GM18519 (cell line): ENCODE results near the gene INSC.
"Not testable (repeated sequence)": the region's sequence is repeated elsewhere in the genome, so short reads cannot be mapped to it uniquely, and the experiment has no call there.

Experiments
- ATAC-seq: cut with Tn5 transposase; IDR thresholded peaks from one replicate; pipeline ENCODE4 v1.9.1; 2021; ENCODE audit warnings: mild to moderate bottlenecking, moderate library complexity; ENCODE audit not compliant: unreplicated experiment, low FRiP score

The INSC gene, protein sequence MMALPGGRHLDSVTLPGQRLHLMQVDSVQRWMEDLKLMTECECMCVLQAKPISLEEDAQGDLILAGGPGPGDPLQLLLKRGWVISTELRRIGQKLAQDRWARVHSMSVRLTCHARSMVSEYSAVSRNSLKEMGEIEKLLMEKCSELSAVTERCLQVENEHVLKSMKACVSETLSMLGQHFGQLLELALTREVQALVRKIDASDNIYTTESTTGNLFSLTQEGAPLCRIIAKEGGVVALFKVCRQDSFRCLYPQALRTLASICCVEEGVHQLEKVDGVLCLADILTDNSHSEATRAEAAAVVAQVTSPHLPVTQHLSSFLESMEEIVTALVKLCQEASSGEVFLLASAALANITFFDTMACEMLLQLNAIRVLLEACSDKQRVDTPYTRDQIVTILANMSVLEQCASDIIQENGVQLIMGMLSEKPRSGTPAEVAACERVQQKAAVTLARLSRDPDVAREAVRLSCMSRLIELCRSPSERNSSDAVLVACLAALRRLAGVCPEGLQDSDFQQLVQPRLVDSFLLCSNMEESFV

GRCh38 chr11:15114501-15115475, at the start of gene INSC:
TSS of gene INSC (plus strand) at chr11:15114923. CDS start at chr11:15149175, 34,252 bp downstream.
- ATAC-seq = no peak

DNA sequence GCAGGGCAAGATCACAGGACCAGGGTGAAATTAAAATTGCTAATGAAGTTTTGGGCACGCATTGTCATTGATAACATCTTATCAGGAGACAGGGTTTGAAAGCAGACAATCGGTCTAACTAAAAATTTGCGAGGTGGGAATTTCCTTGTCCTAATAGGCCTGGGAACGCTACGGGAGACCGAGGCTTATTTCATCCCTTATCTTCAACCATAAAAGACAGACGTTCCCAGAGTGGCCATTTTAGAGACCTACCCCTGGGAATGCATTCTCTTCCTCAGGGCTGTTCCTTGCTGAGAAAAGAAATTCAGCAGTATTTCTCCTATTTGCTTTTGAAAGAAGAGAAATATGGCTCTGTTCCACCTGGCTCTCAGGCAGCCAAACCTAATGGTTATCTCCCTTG, 45.0 kb upstream of the INSC start:
- not testable (repeated sequence) for ATAC-seq

DNA sequence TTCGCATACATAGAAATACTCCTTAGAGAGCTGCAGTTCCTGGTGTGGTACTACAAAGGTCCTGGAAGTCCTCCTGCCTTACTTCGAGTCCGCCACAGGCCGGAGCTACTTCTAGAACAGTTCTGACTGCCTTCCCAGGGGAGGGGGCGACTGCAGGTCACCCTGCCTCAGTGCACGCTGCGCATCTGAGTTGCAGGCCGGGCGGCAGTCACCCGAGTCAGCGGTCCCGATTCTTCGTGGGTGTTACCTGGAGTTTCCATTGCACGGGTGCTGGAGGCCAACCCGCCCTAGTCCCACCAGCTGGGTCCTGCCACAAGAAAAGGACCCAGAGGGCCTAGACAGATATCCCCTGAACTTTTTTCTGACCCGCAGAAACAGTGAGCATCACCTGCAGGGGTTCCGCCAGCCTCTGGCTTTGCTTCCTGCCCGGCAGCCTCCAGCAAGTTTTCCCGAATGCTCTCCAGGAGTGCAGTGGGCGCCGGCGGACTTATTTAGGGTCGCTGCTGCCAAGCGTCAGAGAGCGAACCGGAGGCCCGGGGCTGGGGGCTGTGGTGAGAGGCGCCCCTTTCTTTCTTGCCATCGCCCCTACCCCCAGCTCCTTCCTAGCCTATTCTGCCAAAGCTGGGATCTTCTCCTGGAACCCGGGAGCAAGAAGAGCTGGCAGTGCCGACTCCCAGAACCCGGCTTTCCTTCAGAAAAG, 43.0 kb upstream of the INSC start:
- ATAC-seq = no peak

- no peak for ATAC-seq
Observed at GRCh38 chr11:15072551-15073143, 42.1 kb upstream of the INSC start.

- ATAC-seq = no peak
Observed at GRCh38 chr11:15073361-15074205, 41.1 kb upstream of the INSC start, which contains the start of gene CALCB. TSS of gene CALCB (plus strand) at chr11:15073593. CDS start at chr11:15074719, 1,126 bp downstream.

GRCh38 chr11:15074206-15075161, 40.2 kb upstream of the INSC start:
- peak; percentile 85 for ATAC-seq

GRCh38 chr11:15075162-15075526, 39.6 kb upstream of the INSC start:
- no peak for ATAC-seq

GRCh38 chr11:15091175-15091574, 23.5 kb upstream of the INSC start:
- ATAC-seq = no peak

DNA sequence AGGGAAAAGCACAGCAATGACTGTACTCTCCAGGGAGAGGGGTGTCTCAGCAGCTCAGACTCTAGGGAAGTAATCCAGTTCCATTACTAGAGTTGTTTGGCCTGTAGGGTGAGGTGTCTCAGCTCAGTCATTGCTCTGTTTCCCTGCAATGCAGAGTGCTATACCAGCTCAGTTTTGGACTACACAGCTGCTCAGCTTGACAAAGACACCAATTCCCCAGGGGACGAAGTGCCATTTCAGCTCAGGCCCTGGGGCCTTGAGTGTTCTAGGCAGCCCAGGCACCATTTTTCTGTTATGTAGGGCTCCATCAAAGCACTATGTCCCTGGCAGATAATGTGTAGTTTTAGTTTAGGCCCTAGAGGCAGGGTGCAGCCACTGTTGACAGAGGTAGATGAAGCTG, 23.1 kb upstream of the INSC start:
- ATAC-seq = no peak

GRCh38 chr11:15093432-15093831, 21.3 kb upstream of the INSC start:
- ATAC-seq = peak; percentile 76

- ATAC-seq = no peak
Observed at GRCh38 chr11:15095736-15096228, 18.9 kb upstream of the INSC start.

DNA sequence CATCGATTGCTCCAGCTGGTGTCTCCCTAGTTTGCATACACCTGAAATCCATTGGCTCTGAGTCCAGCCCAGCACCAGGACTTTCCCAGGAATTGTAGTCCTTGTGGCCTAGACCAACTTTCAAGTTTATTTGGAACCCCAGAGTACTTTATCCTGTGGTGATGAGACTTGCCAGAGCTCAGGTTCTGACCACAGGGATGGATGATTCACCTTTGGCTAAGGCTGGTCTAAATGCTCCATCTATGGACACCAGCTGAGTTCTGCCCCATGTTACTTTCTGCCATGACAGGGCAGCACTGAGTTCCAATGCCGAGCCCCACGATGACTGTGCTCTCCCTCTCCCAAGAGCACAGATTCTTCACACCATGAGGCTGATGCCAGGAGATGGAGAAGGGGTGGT, 17.3 kb upstream of the INSC start:
- no peak for ATAC-seq

DNA sequence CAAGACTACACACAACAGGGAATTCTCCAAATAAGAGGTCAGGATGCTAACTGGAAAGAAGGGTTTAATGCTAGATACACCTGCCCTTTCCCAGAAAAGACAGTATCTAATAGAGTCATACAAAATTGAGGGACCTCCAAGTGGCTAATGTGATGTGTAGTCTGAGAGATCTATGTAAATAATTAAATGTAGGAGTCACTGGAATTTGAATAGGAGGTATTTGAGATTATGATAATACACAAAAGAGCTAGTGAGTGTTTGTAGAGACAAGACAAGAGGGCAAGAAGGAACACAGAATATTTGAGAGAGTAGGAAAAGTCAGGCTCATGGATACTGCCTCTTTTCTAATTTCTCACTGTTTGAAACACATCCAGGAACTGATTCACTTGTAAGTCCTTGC, 15.5 kb upstream of the INSC start:
- no peak for ATAC-seq

GRCh38 chr11:15101072-15101709, 13.5 kb upstream of the INSC start:
- peak; percentile 69 for ATAC-seq

DNA sequence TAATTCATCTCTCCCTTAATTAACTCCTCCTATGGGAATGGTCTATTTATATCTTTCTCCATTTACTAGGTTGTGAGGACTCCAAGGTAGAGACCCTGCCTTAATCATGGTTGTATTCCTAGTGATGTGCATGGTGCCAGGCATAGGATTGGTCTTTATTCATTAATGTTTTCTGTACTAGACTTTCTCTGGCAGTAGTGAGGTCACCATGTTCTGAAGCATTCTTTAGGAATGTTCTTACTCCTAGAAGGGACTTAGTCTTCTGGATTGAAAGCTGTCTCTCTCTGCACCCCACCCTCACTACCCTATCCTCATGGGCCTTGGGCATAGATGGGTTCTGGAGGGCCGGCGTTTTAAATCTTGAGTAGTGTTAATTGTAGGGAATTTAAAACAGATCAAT, 10.6 kb upstream of the INSC start:
- no peak for ATAC-seq

DNA sequence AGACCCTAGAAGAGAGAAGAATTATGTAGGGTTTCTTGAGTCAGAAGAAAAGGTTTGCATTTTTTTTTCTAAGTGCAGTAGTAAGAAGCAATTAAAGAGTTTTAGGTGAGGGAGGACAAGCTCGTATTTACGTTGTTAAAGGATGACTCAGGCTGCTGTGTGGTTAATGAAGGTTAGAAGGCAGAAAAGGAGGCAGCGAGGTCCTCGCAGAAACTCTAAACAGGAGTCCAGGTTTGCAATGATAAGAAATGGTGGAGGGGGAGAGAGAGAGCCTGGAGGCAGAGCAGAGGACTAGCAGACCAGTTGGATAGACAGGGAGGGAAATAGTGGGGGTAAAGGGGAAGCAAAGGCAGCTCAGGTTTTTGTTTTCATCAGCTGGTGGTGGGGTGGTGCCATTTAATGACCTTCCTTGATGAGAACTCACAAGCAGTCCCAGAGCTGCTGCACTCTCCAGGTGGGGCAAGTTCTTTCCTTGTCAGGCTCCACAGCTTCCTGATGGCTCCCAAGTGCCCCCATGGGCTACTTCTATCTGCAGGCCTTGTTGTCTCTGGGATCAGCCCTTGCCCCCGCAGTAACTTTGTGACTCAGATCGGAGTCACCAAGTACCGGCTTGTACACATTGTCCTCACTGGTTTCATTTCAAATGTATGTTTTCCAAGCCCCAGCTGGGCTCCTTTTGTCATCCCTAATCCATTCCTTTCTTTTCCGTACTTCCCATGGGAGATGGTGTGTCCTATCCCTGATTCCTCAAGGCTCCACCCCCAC, 8.3 kb upstream of the INSC start:
- no peak for ATAC-seq
